ENCODE data around the gene HSFX2.
"Not testable (repeated sequence)": the region's sequence is repeated elsewhere in the genome, so short reads cannot be mapped to it uniquely, and the experiment has no call there.

Gene HSFX2

DNA sequence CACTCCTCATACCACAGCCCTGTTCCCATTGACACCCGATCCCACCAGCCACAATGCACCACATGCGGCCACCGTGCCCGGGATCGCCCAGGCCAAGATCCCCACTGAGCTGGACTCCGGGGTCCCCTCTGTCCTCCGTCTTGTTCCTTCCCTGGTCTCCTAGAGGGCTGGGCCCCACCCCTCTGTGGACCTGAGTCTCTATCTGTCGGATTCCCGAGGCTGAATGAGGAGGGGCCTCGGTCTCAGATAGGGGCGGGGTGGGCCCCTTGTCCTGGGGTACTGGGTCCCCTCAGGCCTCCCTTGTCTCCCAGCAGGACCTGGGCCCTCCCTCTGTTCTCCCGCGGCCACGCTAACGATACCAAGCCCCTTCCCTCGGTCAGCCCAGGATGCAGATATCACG, 9.5 kb downstream of the HSFX2 start:
- DNase-seq = not testable (repeated sequence)

DNA sequence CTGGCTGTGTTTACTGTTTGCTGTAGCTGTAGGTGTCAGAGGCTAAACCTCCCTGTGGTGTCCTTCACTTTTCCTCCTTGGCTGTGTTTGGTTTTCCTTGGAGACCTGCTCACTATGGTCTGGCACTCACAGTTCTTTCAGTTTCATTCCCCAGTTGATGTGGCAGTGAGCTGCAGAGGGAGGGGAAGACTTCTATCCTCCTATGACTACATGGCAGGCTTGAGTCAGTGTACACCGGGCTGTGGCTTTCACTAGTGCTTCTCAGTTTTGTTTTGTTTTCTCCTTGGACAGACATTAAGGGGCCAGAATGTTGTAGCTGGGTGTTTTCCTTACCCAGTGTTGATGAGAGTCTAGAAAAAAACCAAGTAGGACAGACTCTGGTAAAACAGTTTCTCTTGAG, 21.7 kb downstream of the HSFX2 start:
- DNase-seq = not testable (repeated sequence)

DNA sequence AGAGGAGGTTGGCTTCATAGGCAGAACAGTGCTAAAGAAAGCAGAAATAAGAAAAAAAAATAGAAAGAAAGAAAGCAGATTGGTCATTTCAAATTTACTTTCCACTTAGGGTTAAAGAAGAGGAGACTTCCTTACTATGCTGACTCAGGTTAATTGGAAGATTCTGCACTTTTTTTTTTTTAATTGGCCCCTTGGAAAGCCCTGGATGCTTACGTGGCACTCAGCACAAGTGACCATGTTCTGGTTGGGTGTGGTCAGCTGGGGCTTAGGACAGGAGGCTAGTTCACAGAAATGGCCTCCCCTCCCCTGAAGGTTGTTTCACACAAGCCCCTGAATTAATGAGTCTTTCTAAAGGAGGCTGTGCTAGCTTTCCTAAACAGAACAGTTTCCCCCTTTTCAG, 22.4 kb downstream of the HSFX2 start:
- DNase-seq = no peak

DNA sequence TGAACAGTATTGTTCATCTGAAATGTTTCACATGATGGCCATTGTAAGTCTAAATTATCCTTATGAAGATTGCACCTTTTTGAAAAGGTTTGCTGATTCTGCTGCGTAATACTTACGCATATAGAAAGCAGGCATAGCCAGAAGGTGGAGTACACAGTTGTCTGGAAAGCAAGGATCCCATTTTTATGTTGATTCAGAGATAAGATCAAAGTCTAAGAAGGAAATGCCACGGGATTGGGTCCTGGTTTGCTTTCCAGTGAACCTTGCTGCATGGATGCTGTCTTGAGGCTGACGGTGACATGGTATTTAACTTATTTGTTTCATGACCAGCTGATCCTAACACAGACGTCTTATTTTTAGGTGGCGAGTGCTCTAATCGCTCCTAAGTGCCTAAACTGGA, 23.3 kb downstream of the HSFX2 start:
- no peak for DNase-seq

DNA sequence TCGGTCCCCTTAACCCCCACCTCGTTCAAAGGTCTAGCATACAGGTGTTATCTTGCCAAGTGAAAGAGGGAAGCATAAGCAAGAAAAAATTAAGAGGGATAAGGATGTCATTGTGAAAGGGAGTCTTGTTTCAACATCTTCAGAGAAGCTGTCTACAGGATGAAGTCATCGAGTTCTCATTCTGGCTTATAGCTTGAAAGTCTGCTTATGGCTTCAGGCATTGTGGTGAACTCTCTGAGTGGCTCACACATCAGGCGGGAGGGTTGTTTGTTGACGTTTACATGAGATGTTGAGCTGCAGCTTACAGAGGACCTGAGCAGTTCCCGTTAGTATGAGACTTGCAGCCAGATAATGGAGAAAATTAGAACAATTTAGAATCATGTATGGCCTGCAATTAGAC, 24.4 kb downstream of the HSFX2 start:
- DNase-seq = no peak

DNA sequence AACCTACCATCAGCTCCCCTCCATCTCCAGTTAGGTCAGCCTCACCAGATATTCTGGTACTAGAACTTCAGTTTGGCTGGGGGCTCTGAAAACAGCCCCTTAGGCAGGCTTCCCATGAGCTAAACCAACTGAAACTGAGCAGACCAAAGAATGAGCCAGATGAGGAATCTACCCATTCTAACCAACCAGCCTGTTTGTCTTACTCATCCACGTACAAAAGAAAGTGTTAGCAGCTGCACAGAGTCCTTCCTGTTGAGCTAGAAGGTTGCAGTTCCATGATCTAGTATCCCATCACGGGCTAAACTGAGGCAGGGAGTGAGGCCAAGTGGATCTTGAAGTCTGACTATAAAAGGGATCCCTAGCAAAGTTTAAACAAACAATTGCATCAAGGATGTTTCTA, 25.3 kb downstream of the HSFX2 start:
- DNase-seq = no peak

DNA sequence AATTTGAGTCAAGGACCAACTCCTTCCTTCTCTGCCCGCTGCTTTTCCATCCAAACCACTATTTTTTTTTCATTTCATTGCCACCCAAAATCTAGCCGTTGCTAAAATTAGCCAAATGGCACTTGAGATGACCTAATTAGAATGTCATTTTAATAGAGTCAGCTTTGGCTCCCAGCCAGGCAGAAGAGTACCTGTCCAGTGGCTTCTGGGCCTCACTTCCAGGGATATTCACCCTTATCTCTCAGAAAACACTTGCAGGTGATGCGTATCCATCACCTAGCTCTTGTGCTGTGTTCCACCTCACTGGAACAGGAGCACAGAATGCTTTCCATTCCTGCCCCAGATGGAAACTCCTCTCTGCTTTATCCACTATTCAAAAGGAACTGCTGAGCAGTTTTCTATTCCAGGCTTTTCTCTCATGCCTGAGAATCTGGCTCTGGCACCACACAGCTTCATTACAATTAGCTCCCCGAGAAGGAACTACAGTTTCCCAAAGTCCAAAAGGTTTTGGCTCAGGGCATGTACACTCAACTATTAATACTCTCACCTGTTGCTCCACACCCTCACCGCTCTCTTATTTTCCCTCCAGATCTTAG, 26.3 kb downstream of the HSFX2 start:
- DNase-seq = no peak

DNA sequence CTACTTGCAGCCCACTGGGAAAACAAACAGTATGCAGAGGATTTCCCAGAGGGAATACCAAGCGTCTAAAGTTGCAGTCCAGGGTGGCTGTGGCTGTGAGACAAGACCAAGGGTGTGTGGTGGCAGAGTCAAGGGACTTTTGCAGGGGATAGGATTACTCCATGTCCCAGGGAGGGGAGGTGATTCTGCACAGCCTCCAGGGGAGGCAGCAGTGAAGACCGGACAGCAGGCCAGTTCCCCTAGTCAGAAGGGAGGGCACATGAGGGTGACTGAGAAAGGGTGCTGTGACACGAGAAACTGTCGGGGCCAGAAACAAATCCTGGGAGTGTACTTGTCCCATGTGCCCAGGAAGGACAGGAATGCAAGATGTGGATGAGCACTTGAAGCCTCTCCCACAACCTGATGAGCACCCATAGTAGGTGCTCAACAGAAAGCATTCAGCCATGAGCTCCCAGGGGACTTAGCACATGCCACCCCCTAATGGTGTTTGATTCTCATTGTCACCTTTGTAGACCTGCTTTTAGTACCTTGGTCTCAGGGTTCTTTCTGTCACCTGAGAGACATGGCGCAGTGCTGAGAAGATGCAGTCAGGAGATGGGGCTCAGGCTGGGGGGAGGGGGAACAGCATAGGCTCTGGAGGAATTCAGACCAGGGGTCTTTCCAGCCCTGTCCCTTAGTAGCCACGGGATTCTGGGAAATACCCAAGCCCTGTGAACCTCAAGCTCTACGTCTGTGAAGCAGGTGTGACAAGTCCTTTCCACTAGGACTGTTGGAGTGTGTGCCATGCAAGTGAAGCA, 27.3 kb downstream of the HSFX2 start:
- DNase-seq = no peak

DNA sequence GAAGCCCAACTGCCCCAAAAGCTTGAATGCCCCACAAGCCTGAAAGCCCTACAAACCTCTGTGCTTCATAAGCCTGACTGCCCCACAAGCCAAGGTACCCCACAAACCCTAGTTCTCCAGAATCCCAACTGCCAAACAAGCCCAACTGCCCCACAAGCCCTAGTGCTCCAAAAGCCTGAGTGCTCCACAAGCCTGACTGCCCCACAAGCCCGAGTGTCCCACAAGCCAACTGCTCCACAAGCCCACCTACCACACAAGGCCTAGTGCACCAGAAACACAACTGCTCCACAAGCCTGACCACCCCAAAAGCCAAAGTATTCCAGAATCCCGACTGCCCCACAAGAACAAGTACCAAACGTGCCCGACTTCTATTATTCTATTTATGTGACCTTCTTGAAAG, 31.8 kb downstream of the HSFX2 start:
- no peak for DNase-seq

DNA sequence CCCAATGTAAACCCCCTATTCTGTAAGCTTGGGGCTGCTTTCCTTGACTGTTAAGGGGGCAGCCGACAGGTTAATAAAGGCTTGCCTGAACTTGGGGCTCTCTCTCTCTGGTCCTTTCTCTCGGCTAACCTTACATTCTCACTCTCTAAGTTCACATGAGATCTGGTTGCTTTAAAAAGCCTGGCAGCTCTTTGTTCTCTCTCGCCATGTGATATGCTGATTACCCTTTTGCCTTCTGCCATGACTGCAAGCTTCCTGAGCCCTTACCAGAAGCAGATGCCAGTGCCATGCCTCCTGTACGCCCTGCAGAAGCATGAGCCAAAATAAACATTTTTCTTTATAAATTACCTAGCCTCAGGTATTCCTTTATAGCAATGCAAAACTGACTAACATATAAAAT, 39.9 kb downstream of the HSFX2 start:
- not testable (repeated sequence) for DNase-seq

DNA sequence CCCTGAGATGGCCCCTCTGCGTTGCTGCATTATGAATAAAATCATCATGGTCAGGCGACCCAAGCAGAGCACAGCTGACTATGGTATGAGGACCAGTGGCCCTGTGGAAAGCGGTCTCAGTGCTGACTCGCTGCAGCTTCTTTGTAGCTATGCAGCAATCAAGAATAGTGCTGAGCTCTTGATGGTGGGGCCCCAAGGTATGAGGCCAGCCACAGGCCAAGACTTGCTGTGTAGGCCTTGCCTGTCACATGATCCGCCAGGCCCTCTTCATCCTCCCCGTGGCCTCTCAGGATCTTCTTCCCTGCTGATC, 43.2 kb downstream of the HSFX2 start:
- not testable (repeated sequence) for DNase-seq

DNA sequence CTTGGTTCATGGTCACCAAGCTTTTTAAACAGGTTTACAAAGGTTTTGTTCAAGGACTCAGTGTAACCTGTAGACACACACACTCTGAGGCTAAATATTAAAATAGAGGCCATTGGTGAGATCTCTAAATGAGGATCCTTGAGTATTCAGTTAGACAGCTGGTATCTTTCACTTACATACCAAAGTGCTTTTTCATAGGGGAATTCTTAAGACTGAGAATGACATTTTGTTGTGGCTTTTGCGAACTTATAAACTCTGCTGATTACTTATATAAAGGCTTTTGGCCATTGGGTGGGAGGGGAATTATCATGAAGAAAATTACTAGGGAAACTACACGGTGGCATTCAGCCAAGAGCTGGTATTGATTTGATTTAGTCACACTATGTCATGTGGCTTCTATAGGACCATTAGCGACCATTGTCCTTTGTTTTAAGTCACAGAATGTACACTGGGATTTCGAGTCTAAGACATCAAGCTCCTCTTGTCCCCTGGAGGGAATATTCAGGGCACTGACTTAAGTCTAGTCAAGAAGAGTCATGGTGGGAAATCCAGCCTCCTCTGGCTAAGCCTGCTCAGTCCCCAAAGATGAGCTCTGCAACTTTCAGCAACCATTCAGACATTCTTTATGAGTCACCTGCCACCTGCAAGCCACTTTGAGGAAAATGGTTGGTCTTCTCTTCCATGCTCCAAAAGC, 43.7 kb downstream of the HSFX2 start:
- DNase-seq = not testable (repeated sequence)

DNA sequence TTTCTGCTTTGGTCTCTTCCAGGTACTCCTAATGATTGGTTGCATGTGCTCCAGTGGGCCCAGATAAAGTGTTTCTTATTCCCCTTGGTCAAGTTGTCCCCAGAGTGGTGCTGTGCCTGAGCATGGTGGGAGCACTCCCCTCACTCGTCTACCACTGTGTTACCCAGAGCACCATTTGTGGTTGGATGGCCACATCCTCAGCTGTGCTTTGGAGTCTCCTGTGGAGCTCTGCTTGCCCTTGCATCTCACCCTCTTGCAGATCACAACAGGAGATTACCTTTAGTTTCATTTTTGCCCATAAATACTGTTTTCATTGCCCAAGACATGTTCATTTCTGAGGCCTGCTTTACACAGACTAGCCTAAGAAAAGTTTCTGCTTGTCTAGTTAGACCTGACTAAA, 44.7 kb downstream of the HSFX2 start:
- DNase-seq = not testable (repeated sequence)

DNA sequence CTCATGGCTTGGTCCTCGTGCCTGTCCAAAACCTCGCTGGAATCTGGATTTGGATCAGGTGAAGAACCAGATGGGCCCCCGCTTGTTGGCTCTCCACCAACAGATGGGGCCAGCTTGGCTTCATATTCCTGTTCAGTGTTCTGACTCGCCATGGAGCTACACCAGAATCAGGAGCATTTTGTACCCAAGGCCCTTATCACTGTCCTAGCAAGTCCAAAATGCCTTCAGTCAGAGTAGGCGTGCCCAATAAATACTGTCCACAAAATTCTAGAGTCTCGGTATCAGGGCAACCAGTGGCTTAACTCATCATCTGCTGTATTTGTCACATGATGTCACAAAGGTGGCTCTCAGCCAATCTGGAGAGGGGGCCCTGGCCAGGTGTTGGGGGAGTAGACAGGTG, 45.4 kb downstream of the HSFX2 start, which contains the start of gene HSFX3:
Gene HSFX3 (minus strand): TSS at position 224 of the 400 bp plus-strand sequence. CDS start 72 bp downstream, at position 152.
- DNase-seq = not testable (repeated sequence)

DNA sequence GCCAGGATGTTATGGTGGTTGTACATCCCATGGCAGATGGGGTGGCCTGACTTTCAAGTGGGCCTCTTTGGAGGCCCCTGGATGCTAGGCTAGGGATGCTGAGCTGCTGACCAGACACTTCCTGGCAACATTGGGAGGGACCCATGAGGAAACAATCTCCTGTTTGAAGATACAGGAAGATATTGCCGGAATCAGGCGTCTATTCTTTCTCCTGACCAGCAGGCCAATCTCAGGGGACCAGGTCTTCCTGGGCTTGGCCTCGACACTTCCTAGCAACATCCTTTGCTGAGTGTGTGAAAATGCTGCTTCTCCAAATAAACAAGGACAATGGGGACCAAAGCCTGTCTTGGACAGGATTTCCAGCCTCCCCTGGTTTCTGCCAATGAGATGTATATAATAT, 47.3 kb downstream of the HSFX2 start:
- not testable (repeated sequence) for DNase-seq

DNA sequence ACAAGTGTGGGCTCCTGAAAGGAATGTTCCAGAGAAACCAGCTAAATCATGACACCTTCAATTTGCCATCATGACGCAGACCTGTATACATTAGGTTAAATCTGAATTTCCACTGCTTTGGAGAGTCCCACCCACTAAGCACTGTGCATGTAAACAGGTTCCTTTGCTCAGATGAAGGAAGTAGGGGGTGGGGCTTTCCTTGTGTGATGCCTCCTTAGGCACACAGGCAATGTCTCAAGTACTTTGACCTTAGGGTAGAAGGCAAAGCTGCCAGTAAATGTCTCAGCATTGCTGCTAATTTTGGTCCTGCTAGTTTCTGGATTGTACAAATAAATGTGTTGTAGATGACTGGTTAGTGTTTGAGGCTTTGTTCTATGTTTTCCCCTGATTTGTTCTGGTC, 48.2 kb downstream of the HSFX2 start:
- not testable (repeated sequence) for DNase-seq

DNA sequence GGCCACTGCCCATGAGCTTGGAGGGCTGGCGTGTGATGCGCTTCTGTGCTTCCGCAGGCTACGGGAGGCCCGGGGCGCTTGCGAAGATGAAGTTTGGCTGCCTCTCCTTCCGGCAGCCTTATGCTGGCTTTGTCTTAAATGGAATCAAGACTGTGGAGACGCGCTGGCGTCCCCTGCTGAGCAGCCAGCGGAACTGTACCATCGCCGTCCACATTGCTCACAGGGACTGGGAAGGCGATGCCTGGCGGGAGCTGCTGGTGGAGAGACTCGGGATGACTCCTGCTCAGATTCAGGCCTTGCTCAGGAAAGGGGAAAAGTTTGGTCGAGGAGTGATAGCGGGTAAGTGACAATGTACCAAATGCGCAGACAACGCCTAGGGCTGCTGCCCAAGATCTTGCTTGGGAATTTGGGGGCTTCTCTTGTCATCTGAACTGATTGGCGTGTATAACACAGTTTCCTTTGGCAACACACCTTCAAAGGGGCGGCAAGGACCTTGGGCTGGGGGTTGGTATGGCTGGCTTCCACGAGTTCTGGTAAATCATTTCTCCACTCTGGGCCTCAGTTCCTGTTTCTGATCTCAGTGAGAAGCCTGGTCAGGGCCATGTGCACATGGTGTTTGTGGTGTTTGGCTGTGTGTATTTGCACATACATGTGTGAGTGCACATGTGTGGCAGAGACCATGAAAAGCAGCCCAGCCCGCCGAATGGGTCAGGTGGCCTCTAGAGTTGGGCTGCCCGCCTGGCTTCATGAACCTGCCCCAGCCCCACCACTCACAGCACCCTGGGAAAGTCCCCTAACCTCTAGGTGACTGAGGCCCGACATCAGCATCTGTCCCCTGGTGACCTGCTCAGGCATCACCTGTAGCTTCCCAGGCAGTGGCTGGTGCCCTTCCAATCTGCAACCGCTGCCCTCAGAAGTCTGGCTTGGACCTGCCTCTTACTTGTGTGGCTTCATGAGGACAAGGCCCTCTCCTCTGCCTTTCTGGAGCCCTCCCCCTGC, 49.3 kb downstream of the HSFX2 start:
- not testable (repeated sequence) for DNase-seq
